Fibroblast of lung (primary cell): ENCODE data around the gene SLC13A3.

Source experiments
- EZH2 ChIP-seq: IDR thresholded peaks from 2 replicates; pipeline ENCODE4 v1.5.1; 2012; ENCODE audit warnings: low read length, control low read depth, mild to moderate bottlenecking; ENCODE audit errors: missing control alignments
- TF ChIP-seq, protein P1 (sequence below), 2 donors: IDR thresholded peaks in 1 of 2; conservative IDR thresholded peaks in 1 of 2; 1 replicate in 1 of 2; 2 replicates in 1 of 2; pipeline ENCODE4 v1.5.1; 2011 to 2012; ENCODE audit warnings: low read length in 2 of 2, control low read depth in 1 of 2, inconsistent platforms in 1 of 2, low read depth in 1 of 2, mild to moderate bottlenecking in 1 of 2

DNA sequence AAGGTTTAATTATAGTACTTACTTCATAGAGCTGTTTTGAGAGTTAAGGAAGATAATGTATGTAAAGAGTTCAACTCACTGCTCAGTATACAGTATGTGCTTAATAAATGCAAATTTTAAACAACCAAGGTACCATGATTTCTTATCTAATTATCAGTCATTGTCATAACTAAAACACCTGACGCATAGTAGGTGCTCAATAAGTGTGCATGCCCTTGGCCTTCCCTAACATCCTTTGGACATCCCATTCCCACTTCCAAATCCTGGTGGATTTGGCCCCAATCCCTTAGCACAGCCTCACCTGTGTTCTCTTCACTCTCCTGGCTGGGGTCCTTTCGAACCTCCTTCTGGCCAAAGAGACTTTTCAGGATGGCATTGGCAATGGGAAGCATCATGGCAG is 41.1 kb downstream of the SLC13A3 start:
- TF ChIP-seq, protein P1, sequence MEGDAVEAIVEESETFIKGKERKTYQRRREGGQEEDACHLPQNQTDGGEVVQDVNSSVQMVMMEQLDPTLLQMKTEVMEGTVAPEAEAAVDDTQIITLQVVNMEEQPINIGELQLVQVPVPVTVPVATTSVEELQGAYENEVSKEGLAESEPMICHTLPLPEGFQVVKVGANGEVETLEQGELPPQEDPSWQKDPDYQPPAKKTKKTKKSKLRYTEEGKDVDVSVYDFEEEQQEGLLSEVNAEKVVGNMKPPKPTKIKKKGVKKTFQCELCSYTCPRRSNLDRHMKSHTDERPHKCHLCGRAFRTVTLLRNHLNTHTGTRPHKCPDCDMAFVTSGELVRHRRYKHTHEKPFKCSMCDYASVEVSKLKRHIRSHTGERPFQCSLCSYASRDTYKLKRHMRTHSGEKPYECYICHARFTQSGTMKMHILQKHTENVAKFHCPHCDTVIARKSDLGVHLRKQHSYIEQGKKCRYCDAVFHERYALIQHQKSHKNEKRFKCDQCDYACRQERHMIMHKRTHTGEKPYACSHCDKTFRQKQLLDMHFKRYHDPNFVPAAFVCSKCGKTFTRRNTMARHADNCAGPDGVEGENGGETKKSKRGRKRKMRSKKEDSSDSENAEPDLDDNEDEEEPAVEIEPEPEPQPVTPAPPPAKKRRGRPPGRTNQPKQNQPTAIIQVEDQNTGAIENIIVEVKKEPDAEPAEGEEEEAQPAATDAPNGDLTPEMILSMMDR (conservative IDR thresholded peaks at IDR 0.05 in 1 of 2, IDR thresholded peaks at IDR 0.05 in 1 of 2; ENCODE audit: low read depth in 1 of 2, low read length in 2 of 2), result no peak
- TF ChIP-seq EZH2, result no peak
